ENCODE measurements around the gene ROBO2.

Gene ROBO2

DNA sequence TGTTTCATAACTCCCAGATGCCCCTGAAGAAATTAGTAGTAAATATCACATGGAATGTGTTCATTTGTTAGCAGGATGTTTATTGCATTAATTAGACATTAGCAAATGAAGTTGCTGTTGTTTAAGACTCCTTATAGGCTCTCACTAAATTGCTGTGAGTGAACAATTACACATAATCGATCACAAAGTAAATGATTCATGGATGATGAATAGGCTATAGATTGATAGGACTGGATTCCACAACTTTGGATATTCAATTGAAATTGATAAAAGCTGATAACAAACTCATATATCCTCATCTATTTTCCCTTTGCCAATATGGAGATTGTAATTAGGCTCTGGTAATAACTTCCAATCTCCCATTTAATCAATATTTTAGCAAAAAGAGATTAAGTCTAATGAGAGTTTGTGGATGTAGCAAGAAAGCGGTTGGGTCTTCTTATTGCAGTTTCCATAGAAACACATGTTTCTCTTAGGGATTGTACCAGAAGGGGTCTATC, 555.5 kb downstream of the ROBO2 start:
- no peak overlapping the region for H3K27ac ChIP-seq (ENCODE audit: low read depth, low read length, severe bottlenecking)
- WGBS, 2 experiments (ENCODE audit: insufficient coverage in 2 of 2), result 100% methylated on average over 1 of the region's 2 CpGs; no CpG with 5 or more reads in 1 of the 2 experiments
- no peaks in the 10 kb centered on the region for H3K4me1 ChIP-seq (ENCODE audit: control insufficient read depth, insufficient read depth, low read length, poor library complexity, severe bottlenecking)
- H3K4me3 ChIP-seq (ENCODE audit: extremely low read depth, insufficient read depth, low read length, poor library complexity, severe bottlenecking), result no peak overlapping the region
- H3K9me3 ChIP-seq (ENCODE audit: control insufficient read depth, low read length), result no peaks in the 10 kb centered on the region
- no peaks in the 10 kb centered on the region for H3K36me3 ChIP-seq (ENCODE audit: control insufficient read depth, insufficient read depth, low read length)

DNA sequence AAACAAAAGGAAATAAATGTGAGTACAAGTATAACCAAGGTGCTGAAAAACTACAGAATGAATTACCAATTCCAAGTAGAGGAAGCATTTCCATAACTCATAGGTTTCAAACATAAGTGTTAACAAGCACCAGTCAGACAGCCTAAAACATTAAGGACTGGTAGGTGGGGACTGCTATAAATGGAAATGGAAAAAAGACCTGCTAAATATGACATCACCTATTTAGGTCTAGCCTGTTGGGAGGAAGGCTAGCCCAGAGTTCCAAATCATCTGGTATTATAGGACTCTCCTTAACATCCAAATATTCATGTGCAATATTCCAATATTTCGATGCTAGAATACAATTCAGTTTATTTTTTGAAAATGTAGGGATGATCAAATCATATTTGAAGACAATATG, 560.0 kb downstream of the ROBO2 start:
- Histone ChIP-seq H3K4me3 (ENCODE audit: extremely low read depth, insufficient read depth, low read length, poor library complexity, severe bottlenecking) (no peak overlapping the region), H3K27ac (ENCODE audit: low read depth, low read length, severe bottlenecking) (no peak overlapping the region), H3K9me3 (ENCODE audit: control insufficient read depth, low read length) (no peaks in the 10 kb centered on the region), H3K4me1 (ENCODE audit: control insufficient read depth, insufficient read depth, low read length, poor library complexity, severe bottlenecking) (no peaks in the 10 kb centered on the region), H3K36me3 (ENCODE audit: control insufficient read depth, insufficient read depth, low read length) (no peaks in the 10 kb centered on the region)
- no CpG with 5 or more reads among the region's 1 CpG for WGBS, 2 experiments (ENCODE audit: insufficient coverage in 2 of 2)

DNA sequence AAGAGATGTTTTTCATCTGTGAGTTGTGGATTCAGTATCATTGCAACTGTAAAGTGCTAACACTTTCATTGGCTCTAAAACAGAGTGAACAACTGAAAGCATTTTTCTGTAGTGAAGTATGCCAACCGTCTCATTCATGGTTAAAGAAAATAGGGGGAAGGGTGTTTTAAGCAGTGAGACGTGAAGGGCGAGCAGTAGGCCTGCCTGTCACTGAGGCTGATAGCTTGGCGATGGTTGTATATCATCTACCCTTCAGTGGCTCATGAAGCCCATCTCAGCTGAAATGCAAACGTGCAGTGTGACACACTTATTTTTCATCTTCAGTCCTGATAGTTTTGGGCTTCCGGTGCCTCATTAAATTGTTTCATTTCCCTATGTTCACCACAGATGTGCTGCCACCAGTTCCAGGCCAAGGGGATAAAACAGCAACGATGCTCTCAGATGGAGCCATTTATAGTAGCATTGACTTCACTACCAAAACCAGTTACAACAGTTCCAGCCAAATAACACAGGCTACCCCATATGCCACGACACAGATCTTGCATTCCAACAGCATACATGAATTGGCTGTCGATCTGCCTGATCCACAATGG, 562.0 kb downstream of the ROBO2 start:
- Histone ChIP-seq H3K9me3 (ENCODE audit: control insufficient read depth, low read length) (no peaks in the 10 kb centered on the region), H3K27ac (ENCODE audit: low read depth, low read length, severe bottlenecking) (no peak overlapping the region), H3K36me3 (ENCODE audit: control insufficient read depth, insufficient read depth, low read length) (no peaks in the 10 kb centered on the region), H3K4me3 (ENCODE audit: extremely low read depth, insufficient read depth, low read length, poor library complexity, severe bottlenecking) (no peak overlapping the region), H3K4me1 (ENCODE audit: control insufficient read depth, insufficient read depth, low read length, poor library complexity, severe bottlenecking) (no peaks in the 10 kb centered on the region)
- WGBS, 2 experiments (ENCODE audit: insufficient coverage in 2 of 2), result 85 to 89% methylated on average over 6 to 8 of the region's 9 CpGs

DNA sequence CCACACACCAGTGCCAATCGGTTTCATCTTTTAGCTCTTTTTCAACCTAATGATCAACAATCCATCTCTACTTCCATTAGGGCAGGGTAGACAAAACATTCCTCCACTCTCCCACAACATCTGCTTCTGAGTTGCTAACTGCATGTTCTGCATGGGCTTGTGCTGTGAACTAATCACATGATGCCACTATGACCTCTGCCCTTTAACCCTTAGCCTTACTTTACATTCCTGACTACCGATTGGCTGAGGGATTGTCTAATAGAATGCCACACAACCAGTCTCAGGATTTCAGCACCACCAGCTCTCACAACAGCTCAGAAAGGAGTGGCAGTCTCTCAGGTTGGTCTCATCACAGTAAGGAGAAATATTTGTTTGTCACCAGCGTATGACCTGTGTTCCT, 562.8 kb downstream of the ROBO2 start:
- no peaks in the 10 kb centered on the region for H3K4me1 ChIP-seq (ENCODE audit: control insufficient read depth, insufficient read depth, low read length, poor library complexity, severe bottlenecking)
- H3K27ac ChIP-seq (ENCODE audit: low read depth, low read length, severe bottlenecking), result no peak overlapping the region
- no peaks in the 10 kb centered on the region for H3K36me3 ChIP-seq (ENCODE audit: control insufficient read depth, insufficient read depth, low read length)
- 86% methylated on average over 1 of the region's 3 CpGs; no CpG with 5 or more reads in 1 of the 2 experiments for WGBS, 2 experiments (ENCODE audit: insufficient coverage in 2 of 2)
- H3K4me3 ChIP-seq (ENCODE audit: extremely low read depth, insufficient read depth, low read length, poor library complexity, severe bottlenecking), result no peak overlapping the region
- H3K9me3 ChIP-seq (ENCODE audit: control insufficient read depth, low read length), result no peaks in the 10 kb centered on the region

DNA sequence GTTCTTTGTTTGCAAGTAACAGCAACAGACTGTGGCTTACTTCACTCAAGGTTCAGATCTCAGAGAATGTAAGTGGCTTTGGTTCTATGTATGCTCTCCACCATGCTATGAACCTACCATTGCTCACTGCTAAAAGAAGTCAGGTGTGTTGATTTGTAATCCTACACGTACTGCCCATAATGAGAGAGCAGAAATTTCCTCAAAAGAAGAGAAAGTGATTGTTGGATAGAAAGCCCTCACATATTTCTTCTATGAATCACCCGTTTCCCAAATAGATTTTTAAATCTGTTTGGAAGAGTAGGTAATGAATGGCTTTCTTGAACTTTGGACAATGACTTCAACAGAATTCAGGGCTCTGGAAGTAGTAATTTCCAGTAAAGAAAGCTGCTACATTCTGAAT, 565.4 kb downstream of the ROBO2 start:
- no peaks in the 10 kb centered on the region for H3K9me3 ChIP-seq (ENCODE audit: control insufficient read depth, low read length)
- H3K36me3 ChIP-seq (ENCODE audit: control insufficient read depth, insufficient read depth, low read length), result no peaks in the 10 kb centered on the region
- WGBS, 2 experiments (ENCODE audit: insufficient coverage in 2 of 2), result no CpG with 5 or more reads among the region's 2 CpGs
- H3K4me3 ChIP-seq (ENCODE audit: extremely low read depth, insufficient read depth, low read length, poor library complexity, severe bottlenecking), result no peak overlapping the region
- no peak overlapping the region for H3K27ac ChIP-seq (ENCODE audit: low read depth, low read length, severe bottlenecking)
- no peaks in the 10 kb centered on the region for H3K4me1 ChIP-seq (ENCODE audit: control insufficient read depth, insufficient read depth, low read length, poor library complexity, severe bottlenecking)

DNA sequence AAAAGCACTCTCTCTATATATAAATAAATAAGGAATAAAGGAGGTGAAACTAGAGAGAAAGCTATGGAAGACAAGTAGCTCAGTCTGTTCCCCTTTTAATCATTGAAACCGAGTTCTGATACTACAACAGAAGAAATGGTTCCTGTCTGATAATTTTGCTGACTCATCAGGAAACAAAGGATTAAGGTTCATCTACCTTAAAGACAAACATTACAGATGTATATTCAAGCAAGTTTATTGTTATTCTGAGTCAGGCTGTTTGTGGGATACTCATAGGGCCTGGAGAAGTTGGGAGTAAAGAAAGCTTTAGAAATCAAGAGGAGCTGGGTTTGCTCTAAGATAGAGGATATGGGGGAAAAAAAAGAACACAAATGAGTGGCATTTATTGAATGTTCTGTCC, 566.0 kb downstream of the ROBO2 start:
- H3K4me3 ChIP-seq (ENCODE audit: extremely low read depth, insufficient read depth, low read length, poor library complexity, severe bottlenecking), result no peak overlapping the region
- no peaks in the 10 kb centered on the region for H3K9me3 ChIP-seq (ENCODE audit: control insufficient read depth, low read length)
- no peaks in the 10 kb centered on the region for H3K36me3 ChIP-seq (ENCODE audit: control insufficient read depth, insufficient read depth, low read length)
- 80% methylated on average over 1 of the region's 1 CpG; no CpG with 5 or more reads in 1 of the 2 experiments for WGBS, 2 experiments (ENCODE audit: insufficient coverage in 2 of 2)
- H3K4me1 ChIP-seq (ENCODE audit: control insufficient read depth, insufficient read depth, low read length, poor library complexity, severe bottlenecking), result no peaks in the 10 kb centered on the region
- no peak overlapping the region for H3K27ac ChIP-seq (ENCODE audit: low read depth, low read length, severe bottlenecking)

DNA sequence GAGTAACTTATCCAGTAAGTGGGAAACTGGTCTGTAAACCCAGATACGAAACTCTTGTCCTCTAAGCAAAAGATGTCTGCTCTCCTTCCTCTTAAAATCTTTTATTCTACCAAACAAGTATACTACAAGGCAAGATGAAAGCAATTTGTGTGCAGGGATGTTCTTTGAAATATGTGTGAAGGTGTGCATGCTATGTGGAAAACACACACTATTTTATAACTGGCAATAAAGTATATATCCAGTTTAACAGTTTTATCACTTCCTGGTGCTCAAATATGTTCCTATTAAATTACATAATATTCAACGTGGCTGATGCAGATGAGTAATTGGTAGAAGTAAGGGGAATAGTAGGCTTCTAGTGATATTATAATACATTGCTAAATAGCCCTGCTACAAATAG, 566.5 kb downstream of the ROBO2 start:
- no CpG with 5 or more reads among the region's 2 CpGs for WGBS, 2 experiments (ENCODE audit: insufficient coverage in 2 of 2)
- Histone ChIP-seq H3K36me3 (ENCODE audit: control insufficient read depth, insufficient read depth, low read length) (no peaks in the 10 kb centered on the region), H3K27ac (ENCODE audit: low read depth, low read length, severe bottlenecking) (no peak overlapping the region), H3K4me1 (ENCODE audit: control insufficient read depth, insufficient read depth, low read length, poor library complexity, severe bottlenecking) (no peaks in the 10 kb centered on the region), H3K9me3 (ENCODE audit: control insufficient read depth, low read length) (no peaks in the 10 kb centered on the region), H3K4me3 (ENCODE audit: extremely low read depth, insufficient read depth, low read length, poor library complexity, severe bottlenecking) (no peak overlapping the region)

DNA sequence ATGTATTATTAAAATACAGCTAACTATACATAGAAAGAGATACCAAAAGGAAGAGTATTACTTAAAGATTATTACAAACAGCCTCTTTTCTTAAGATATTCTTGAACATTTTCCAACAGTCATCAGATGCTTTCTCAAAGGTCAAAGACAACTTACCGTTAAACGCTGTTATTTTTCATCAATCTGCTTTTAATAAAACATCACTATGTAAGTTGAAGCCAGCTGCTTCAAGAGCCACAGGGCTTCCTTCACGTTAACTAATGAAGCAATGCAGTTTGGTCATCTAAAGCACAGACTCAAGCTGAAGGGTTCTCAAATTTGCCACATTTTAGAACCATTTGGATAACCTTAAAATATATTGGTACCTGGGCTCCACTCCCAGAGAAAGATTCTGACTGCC, 578.8 kb downstream of the ROBO2 start:
- H3K36me3 ChIP-seq (ENCODE audit: control insufficient read depth, insufficient read depth, low read length), result no peaks in the 10 kb centered on the region
- 87 to 100% methylated on average over 3 of the region's 3 CpGs for whole genome bisulfite sequencing, 2 experiments (ENCODE audit: insufficient coverage in 2 of 2)
- H3K9me3 ChIP-seq (ENCODE audit: control insufficient read depth, low read length), result no peaks in the 10 kb centered on the region
- no peak overlapping the region for H3K4me3 ChIP-seq (ENCODE audit: extremely low read depth, insufficient read depth, low read length, poor library complexity, severe bottlenecking)
- no peak overlapping the region for H3K27ac ChIP-seq (ENCODE audit: low read depth, low read length, severe bottlenecking)
- H3K4me1 ChIP-seq (ENCODE audit: control insufficient read depth, insufficient read depth, low read length, poor library complexity, severe bottlenecking), result no peaks in the 10 kb centered on the region

DNA sequence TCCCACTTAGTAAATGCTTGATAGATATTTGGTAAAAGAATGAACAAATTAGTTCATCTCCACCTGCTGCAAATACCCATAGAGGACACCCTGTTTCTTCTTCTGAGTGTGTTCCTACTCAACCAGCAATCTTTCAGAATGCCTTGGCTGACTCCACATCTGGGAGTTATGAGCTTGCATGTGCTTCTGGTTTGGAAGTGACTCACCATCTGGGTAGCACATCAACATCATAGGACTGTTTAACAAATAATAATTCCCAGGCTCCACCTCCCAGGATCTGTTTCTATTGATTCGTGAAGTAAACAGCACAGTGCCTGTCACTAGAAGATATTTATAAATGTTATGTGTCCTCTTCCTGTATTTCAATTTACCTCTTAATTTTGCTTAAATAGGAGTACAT, 580.1 kb downstream of the ROBO2 start:
- H3K4me3 ChIP-seq (ENCODE audit: extremely low read depth, insufficient read depth, low read length, poor library complexity, severe bottlenecking), result no peak overlapping the region
- H3K4me1 ChIP-seq (ENCODE audit: control insufficient read depth, insufficient read depth, low read length, poor library complexity, severe bottlenecking), result no peaks in the 10 kb centered on the region
- no peaks in the 10 kb centered on the region for H3K9me3 ChIP-seq (ENCODE audit: control insufficient read depth, low read length)
- no peaks in the 10 kb centered on the region for H3K36me3 ChIP-seq (ENCODE audit: control insufficient read depth, insufficient read depth, low read length)
- no peak overlapping the region for H3K27ac ChIP-seq (ENCODE audit: low read depth, low read length, severe bottlenecking)
- WGBS, 2 experiments (ENCODE audit: insufficient coverage in 2 of 2), result no CpG with 5 or more reads among the region's 1 CpG

DNA sequence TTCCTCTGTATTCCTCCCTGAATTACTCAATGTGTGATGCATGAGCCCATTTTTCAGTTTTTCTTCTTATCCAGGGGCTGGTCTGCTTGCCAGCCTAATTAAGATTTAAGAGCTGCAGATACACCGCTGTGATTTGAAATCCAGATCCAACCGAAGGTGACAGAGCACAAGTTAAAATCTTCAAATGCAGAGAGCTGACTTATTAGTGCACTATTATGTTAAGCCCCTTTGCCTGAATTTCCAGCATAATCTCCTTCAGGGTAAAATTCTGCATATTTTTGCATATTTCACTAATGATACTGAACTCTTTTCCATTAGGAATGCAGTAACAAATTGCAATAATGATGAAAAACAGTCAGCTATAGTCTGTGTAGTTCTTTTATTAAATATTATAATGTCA, 583.6 kb downstream of the ROBO2 start:
- WGBS, 2 experiments (ENCODE audit: insufficient coverage in 2 of 2), result 86% methylated on average over 2 of the region's 2 CpGs; no CpG with 5 or more reads in 1 of the 2 experiments
- Histone ChIP-seq H3K9me3 (ENCODE audit: control insufficient read depth, low read length) (no peaks in the 10 kb centered on the region), H3K36me3 (ENCODE audit: control insufficient read depth, insufficient read depth, low read length) (no peaks in the 10 kb centered on the region), H3K4me1 (ENCODE audit: control insufficient read depth, insufficient read depth, low read length, poor library complexity, severe bottlenecking) (no peaks in the 10 kb centered on the region), H3K27ac (ENCODE audit: low read depth, low read length, severe bottlenecking) (no peak overlapping the region), H3K4me3 (ENCODE audit: extremely low read depth, insufficient read depth, low read length, poor library complexity, severe bottlenecking) (no peak overlapping the region)

DNA sequence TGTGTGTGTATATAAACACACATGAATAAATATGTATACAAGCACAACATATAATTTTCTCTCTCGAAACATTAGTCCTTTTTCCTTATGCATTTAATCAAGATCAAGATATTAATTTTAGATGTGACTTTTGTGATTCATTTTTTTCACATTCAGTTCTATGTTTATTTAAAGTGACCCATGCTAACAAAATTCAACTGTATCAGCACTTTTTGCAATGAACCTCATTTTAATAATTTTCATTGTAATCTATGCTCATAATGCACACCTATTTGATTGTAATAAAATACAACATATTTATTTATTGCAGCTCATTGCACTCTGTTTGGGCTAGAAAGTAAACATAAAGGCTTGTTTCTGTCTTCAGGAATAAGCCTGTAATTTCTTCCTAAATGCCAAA, 586.3 kb downstream of the ROBO2 start:
- Histone ChIP-seq H3K36me3 (ENCODE audit: control insufficient read depth, insufficient read depth, low read length) (no peaks in the 10 kb centered on the region), H3K27ac (ENCODE audit: low read depth, low read length, severe bottlenecking) (no peak overlapping the region), H3K9me3 (ENCODE audit: control insufficient read depth, low read length) (no peaks in the 10 kb centered on the region), H3K4me1 (ENCODE audit: control insufficient read depth, insufficient read depth, low read length, poor library complexity, severe bottlenecking) (no peaks in the 10 kb centered on the region), H3K4me3 (ENCODE audit: extremely low read depth, insufficient read depth, low read length, poor library complexity, severe bottlenecking) (no peak overlapping the region)
- no CpG with 5 or more reads among the region's 1 CpG for WGBS, 2 experiments (ENCODE audit: insufficient coverage in 2 of 2)

Data from mesodermal cell (in vitro differentiated cells).